ENCODE results near the gene SMAGP.
"Not testable (repeated sequence)": the region's sequence is repeated elsewhere in the genome, so short reads cannot be mapped to it uniquely, and the experiment has no call there.

Gene SMAGP

DNA sequence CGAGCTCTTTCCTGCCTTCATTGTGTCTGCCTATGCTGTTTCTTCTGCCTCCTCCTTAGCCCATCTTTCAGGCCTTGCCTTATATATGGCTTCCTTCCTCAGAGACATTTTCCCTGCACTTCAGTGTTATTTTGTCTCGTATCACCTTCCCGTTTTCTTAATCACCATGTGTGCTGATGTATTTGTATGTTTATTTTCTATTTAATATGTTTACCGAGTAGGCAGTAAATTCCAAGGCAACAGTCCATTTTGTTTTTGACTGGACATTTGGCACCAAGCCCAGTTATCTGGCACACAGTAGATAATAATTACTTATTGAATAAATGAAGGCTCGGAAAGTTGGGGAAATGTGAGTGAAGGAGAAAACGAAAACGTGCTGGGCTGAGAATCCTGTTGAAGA is 47.8 kb downstream of the SMAGP start:
- DNase-seq, result peak; percentile 42

DNA sequence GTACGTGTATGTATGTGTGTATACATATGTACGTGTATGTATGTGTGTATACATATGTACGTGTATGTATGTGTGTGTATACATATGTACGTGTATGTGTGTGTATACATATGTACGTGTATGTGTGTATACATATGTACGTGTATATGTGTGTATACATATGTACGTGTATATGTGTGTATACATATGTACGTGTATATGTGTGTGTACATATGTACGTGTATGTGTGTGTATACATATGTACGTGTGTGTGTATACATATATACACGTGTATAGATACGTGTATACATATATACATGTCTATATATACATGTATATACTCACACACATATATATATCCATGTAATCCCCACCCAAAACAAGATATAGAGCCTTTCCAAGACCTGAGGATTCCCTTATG is 50.4 kb downstream of the SMAGP start:
- DNase-seq, result not testable (repeated sequence)

DNA sequence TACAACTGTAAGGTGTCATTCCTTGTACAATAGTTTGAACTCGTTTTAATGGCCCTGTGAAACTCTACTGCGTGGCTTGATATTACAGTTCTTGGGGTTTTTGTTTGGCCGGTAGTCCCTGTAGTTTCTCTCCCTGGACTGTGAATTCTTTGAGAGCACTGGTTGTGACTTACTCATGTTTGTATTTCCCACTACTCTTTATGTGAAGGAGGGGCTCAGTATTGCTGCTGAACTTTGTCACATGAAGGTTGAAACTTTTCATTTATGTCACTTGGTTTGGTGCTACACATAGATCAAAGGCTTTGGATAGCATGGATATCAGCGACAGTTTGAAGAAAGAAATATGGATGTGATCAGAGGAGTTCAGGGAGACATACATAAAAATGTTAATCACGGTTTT is 50.9 kb downstream of the SMAGP start:
- DNase-seq, result no peak

DNA sequence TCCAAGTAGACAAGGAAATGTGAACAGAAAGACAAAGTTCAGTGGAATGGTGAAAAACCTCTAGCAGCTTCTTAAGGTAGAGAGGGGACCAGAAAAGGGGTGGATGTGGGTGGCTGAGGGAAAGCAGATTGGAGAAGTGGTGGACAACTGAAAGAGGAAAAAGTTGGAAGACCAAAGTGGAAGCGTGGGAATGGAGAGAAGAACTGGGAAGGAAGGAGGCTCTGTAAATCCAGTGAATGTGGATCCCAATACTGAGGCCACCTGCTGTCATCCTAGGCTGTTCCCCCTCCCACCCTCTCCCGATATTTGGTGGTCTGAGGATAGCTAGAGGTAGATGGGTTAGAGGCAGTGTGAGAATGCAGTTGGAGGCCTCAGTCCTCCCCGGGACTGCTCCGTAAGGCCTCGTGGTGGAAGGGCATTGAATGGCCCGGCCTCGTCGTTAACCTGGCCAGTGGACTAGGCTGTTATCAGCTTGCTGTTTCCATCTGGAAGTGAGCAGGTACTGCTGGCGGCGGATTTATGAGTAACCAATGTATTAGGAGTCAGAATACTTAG is 51.5 kb downstream of the SMAGP start:
- DNase-seq, result no peak

DNA sequence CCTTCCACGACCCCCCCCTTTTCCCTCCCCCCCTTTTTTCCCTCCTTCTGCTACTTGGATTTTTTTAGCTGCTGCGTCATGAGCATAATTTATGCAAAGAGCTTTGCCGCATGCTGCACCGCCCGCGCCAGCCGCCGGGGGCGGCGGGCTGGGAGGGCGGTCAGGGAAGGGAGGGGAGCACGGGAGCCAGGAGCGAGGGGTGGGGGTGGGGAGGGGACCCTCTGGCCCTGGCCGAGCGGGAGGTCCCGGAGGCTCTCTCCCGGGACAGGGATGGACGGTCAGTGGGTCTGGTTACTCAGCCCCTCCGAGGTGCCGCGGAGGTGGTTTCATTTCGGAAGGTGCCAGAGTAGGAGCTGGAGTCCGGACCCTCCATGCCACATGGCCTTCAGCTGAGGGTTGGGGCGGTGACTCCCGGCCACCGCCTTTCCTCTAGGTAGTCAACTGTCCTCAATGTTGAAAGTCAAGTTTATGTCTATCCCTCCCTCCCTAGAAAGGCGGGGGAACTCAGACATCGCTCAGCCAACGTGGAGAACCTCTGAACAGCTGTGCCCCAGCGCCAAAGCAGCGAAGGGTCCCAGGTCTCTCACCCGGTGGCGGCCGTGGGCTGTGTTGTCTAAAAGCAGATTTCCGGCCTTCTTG is 52.1 kb downstream of the SMAGP start, which contains the start of gene POU6F1:
Gene POU6F1, minus strand, starts transcription at position 95 of the 639 bp plus-strand sequence. CDS start 11,226 bp downstream, outside the sequence.
- peak; percentile 79 for DNase-seq

DNA sequence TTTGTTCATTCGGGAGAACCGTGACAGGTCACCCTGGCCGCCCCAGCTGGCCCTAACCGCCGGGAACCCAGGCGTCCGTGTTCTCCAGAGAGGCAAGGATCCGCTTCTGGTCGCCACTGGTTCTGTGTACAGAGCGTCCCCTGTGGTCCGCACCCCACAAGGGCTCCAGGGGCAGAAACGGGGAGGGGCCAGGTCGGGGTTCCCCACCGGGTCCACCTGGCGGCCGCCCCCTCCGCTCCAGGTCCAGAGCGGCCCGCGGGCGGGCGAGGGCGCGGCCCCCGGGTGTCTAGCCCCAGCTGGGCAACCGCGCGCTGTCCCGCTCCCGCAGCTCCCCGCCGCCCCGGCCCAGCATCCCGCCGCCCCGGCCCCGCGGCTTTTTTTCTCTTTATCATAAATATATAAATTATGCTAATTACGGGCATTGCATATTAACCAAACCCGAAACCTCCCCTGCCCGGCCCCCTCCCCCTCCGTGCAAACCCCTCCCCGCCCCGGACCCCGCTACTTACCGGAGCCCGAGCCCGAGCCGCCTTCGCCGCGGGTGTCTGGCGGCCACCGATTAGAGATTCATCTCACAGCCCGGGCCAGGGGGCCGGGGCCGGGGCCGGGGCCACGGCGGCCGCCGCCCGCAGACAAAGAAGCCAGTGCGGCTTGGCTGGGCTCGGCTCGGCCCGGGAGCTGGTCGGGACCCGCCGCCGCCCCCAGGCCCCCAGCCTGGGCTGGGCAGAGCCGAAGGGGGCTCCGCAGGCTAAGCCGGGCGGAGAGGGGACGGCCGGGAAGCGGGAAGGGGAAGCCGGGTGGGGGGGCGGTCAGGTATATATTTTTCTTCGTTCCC is 52.9 kb downstream of the SMAGP start:
- peak; percentile 28 for DNase-seq

DNA sequence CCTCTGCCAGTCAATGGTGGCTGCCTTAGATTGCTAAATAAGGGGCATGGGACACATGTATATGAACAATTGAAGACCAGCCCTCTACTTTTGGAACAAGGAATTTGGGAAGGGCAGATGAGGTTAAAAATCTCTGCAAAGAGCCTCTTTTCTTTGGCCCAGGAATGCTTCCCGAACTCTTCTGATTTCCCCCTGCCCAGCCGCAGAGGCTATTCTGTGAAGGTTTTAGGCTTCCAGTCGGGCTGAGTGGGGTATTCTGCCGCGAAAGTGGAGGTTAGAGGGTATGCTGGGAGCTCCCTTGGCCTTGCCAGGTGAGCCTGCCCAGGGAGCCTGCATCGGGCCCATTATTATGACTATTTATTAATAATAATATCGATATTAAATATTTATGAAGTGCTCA is 53.6 kb downstream of the SMAGP start:
- DNase-seq, result no peak

DNA sequence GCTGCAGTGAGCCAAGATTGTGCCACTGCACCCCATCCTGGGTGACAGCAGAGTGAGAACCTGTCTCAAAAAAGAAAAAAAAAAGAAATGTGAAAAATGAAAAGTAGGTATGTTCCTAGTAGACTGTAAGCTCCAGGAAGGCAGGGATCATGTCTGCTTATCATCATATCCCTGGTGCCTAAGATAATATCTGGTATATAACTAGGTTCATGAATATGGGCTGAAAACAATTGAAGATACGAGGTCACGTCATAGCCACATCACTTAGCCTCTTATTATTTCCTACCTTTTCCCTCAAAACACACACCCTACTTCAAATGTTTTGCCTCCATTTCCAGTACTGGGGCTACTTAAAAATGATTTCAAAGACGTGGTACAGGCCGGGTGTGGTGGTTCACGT is 55.3 kb downstream of the SMAGP start:
- DNase-seq, result no peak

DNA sequence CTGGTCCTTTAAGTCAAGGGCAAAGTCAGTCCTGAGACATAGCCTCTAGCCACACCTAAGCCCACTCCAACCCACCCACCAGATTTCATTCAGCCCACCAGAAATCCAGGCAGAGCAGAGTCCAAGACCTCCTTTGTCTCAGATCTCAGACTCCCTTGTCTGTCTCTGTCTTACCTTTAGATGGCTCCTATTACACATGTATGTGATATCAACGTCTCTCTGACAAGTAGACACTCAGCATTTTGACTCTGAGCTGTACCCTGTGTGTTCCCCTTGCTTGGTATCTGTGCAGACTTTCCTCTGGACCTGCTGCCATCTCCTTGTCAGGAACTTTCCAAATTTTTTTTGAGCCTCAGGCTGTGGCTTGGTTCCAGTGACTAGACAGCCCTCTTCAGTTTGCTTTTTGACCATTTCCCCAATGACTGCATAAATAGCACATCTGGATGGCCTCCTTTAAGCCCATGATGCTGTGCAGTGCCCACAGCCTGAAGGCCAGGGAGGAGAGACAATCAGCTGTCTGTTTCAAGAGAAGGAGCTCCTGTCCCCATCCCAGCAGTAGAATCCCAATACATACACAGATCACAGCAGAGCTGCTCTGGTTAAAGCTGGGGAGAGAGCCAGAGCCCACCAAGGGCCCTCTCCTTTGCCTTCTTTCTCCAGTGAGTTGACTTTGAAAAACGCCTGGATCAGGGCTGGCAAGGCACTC is 59.4 kb downstream of the SMAGP start:
- no peak for DNase-seq

DNA sequence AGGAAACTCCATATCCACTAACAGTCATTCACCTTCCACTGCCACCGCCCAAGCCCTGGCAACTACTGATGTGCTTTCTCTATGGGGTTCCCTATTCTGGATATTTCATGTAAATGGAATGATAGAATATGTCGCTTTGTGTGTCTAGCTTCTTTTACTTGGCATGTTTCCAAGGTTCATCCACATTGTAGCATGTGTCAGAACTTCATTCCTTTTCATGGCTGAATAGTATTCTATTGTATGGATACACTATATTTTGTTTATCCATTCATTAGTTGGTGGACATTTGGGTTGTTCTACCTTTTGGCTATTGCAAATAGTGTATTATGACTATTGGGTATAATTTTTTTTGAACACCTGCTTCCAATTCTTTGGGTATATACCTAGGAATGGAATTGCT is 61.0 kb downstream of the SMAGP start:
- no peak for DNase-seq

DNA sequence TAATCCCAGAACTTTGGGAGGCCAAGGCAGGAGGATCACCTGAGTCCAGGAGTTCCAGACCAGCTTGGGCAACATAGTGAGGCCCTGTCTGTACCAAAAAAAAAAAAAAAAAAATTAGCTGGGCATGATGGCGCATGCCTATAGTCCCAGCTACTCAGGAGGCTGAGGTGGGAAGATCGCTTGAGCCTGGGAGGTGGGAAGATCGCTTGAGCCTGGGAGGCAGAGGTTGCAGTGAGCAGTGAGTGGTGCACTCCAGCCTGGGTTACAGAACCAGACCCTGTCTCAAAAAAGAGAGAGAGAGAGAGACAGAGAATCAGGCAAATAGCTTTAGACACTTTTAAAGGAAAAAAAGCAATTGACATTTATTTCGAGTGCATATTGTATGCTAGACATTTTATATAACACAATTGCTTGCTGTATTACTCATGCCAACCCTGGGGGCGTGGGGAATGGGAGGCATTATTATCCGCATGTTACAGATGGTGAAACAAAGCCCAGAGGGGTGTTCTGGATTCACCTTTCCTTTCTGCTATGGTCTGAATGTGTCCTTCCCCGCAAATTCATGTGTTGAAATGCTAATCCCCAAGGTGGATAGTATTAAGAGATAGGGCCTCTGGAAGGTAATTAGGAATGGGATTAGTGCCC is 62.1 kb downstream of the SMAGP start:
- no peak for DNase-seq

DNA sequence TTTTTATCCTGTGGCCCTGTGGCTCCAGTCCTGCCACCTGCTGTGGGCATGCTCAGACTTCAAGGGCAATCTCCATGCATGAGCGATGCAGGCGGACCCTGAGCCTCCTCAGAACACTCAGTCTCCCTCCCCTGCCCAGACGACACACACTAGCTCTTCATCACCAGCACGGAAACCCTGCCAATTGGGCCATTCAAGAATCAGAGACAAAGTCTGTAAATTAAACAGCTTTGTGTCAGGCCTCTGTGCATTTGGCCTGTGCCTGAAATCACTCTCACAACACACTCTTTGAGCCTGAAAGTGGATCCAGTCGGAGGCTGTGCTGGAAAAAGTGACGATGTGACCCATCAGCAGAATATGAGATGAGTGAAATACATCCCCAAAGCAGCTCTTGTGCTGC is 64.9 kb downstream of the SMAGP start:
- DNase-seq, result no peak

DNA sequence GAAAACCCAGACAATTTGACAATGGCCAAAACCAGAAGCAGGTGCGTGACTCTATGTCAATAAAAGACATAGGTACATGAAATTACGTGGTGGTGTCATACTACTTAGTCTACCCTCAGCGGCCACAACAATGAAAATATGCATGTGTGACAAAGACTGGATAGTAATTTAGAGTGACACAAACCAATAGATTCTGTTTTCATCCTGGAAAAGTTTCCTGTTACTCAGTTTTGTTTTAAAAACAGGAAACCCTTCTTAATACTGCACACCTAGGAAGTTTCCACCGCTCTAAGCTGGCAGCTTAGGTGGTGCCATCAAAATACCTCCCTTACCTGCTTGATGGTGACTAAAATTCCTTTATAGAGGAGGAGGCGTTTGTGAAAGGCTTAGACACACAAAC is 67.5 kb downstream of the SMAGP start:
- no peak for DNase-seq

DNA sequence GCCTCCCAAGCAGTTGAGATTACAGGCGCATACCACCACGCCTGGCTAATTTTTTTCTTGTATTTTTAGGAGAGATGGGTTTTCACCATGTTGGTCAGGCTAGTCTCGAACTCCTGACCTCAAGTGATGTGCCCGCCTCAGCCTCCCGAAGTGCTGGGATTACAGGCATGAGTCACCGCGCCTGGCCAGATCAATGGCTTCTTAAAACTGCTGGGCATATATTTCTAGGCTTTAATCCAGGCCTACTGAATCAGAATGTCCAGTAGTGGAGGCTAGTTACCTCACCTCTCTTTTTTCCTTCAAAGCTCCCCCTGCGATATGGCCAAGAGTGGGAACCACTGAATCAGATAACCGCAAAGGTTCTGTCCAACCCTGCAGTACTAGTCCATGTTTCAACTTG is 69.4 kb downstream of the SMAGP start:
- no peak for DNase-seq

DNA sequence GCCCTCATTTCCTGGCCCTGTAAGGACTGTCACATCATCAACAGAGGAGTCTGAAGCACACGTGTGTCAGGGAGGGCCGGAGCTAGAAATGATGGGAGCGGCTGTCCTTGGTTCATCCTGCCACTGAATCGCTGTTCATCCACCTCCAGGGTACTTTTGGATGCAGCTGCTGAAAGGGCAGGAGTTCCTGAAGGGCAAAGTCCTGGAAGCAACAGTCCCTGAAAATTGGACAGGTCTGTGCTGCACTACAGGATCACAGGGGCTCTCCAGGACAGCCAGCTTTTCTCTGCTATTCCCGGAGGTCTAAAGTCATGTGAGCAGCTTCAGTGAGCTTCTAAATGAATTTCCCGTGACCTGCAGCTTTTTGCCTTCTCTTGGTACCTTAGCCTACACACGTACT is 70.1 kb downstream of the SMAGP start:
- no peak for DNase-seq

DNA sequence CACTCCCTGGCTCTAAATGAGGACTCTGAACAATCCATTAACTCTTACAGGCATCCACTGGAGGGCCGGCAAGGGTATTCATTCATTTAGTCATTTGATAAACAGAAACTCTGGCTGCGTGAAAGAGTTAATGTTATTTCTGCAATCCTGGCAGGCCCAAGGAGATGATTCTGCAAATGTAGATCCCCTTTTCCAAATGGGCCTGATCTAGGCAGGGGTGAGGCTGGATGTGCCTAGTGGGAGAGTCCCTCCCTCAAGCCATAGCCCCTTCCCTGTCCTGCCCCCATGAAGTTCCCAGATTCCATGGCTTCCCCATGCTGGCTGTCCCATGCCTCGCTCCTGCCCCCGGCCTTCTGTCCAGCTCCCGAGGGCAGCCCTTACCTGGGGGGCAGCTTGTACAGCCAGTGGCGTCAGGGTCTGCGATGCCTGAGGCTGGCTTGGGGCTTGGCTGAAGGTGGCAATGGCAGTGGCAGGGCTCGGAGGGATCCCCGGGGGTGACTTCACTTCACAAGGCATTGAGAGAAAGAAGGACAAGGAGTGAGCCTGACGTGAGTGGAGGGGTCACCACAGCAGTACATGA is 70.8 kb downstream of the SMAGP start:
- no peak for DNase-seq

DNA sequence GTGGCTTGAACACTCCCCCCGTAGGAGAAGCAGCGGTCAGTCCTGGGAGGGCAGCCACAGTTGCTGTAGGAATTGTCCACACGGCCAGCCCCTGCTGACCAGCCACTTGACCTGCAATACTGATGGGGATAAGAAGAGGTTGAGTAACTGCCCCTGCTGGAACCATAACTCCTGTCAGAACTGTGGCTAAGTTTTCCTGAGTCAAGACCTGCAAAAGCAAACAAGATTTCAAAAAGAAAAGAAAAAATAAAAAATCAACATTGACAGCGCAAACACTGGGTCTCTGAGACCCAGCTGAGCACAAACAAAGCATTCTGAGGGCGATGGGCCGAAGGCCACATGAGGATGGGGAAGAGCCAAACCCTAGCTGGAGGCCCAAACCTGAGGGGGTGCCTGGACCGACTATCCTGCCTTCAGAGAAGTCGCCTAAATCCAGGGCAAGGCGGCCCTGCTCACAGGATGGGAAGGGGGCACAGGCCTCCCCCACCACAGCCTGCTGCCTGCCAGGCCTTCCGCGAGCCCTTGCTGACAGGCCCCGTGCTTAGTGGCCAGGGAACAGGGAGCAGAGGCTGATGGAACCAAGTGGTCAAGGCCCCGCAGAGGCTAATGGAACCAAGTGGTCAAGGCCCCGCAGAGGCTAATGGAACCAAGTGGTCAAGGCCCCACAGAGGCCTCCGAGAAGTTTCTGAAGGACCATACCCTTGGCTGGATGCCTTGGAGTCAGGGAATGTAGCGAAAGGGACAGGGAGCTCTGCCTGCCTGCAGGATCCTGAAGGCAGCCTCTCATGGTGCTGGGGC is 71.4 kb downstream of the SMAGP start:
- no peak for DNase-seq

DNA sequence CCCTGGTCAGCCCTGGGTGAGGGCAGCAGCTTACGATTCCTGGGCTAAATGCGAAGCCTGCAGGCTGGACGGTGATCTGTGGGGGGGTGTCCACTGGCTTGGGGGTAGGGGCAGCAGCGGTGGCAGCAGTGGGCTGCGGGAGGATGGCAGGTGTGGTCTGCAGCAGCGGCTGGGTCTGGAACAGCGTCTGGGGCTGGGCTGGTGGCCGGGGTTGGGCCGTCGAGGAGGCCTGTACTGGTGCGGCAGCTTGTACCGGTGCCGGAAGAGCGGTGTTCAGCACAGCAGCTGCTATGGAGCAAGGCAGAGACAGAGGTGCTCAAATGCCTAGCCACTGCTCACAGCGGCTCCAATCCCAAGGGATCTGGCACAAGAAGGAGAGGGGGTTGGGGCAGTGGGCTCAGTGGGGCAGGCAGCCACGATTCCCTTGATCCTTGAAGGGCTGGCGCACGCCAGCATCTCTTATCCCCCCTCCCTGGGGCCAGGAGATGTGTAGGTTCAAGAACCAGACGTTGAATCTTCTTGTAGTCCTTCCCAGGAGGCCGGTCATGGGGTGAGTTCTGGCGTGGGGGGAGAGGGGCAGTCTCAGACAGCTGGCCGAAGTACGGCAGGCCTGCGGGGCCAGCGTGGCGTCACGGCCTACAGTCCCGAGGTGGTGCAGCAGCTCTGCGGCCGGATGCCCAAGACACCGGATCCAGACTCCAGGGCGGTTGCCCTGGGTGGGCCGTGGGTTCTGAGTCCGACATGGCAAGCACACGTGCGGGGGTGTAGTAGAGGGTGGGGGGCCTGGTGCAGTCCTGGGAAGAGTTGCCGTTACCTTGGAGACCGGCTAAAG is 72.3 kb downstream of the SMAGP start:
- DNase-seq, result no peak

DNA sequence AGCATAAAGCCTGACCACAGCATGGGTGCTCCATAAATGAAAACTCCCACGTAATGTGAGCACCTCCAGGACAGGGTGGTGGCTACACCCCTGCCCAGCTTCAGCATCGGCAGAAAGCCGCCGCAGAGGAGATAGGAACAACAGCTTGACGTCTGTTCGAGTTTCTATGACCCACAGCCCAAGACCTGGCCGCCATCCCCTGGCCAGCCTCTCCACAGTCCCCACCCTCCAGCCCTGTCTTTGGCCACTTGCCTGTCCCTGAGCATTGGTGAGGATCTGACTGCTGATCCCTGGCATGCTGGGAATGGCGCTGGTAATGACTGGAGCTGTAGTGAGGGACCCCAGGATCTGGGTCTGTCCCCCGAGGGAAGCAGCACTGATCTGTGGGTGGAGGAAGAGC is 73.7 kb downstream of the SMAGP start:
- DNase-seq, result no peak

DNA sequence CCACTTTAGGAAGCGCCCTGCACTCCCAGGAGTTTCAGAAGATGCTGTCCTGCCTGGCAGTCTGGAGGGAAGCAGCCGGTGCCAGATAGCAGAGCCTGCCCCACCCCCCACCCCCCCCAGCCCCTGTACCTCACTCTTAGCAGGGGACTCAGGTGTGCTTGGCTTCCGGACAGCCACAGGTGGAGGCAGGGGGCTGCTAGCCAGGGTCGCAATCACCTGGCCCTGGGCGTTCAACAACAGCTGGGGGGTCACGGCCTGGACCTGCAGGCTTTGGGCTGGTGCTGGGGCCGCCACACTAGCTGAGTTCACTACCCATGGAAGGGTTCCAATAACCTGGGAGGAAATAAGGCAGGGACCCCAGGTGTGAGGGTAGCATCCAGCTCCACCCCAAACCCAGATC is 74.4 kb downstream of the SMAGP start:
- DNase-seq, result no peak

Measured in NCI-H774 (cell line).